BLaER1 (cell line): ENCODE measurements around the gene LPCAT3.
A peak's percentile ranks its signal among the peaks of the same experiment; 100 is the strongest.

Experiments
- H3K27ac ChIP-seq: shearing (Covaris generic); formaldehyde crosslinking; 2 replicates; pipeline ENCODE4 v1.8.1; 2022
- H3K27me3 ChIP-seq: shearing (Covaris generic); formaldehyde crosslinking; 2 replicates; pipeline ENCODE4 v1.8.1; 2022
- H3K36me3 ChIP-seq: shearing (Covaris generic); formaldehyde crosslinking; 2 replicates; pipeline ENCODE4 v1.8.1; 2022
- H3K4me1 ChIP-seq: shearing (Covaris generic); formaldehyde crosslinking; 2 replicates; pipeline ENCODE4 v1.8.1; 2022
- H3K4me2 ChIP-seq: shearing (Covaris generic); formaldehyde crosslinking; 2 replicates; pipeline ENCODE4 v1.8.1; 2022
- H3K4me3 ChIP-seq: shearing (Covaris generic); formaldehyde crosslinking; 2 replicates; pipeline ENCODE4 v1.8.1; 2022
- H3K9ac ChIP-seq: shearing (Covaris generic); formaldehyde crosslinking; 2 replicates; pipeline ENCODE4 v1.8.1; 2022
- H3K9me3 ChIP-seq: shearing (Covaris generic); formaldehyde crosslinking; 2 replicates; pipeline ENCODE4 v1.8.1; 2022
- H4K20me1 ChIP-seq: shearing (Covaris generic); formaldehyde crosslinking; 2 replicates; pipeline ENCODE4 v1.8.1; 2022
- Cebpa-rat ChIP-seq: shearing (Covaris generic); IDR thresholded peaks from 2 replicates; pipeline ENCODE4 v1.8.1; 2022

Gene LPCAT3, protein sequence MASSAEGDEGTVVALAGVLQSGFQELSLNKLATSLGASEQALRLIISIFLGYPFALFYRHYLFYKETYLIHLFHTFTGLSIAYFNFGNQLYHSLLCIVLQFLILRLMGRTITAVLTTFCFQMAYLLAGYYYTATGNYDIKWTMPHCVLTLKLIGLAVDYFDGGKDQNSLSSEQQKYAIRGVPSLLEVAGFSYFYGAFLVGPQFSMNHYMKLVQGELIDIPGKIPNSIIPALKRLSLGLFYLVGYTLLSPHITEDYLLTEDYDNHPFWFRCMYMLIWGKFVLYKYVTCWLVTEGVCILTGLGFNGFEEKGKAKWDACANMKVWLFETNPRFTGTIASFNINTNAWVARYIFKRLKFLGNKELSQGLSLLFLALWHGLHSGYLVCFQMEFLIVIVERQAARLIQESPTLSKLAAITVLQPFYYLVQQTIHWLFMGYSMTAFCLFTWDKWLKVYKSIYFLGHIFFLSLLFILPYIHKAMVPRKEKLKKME

DNA sequence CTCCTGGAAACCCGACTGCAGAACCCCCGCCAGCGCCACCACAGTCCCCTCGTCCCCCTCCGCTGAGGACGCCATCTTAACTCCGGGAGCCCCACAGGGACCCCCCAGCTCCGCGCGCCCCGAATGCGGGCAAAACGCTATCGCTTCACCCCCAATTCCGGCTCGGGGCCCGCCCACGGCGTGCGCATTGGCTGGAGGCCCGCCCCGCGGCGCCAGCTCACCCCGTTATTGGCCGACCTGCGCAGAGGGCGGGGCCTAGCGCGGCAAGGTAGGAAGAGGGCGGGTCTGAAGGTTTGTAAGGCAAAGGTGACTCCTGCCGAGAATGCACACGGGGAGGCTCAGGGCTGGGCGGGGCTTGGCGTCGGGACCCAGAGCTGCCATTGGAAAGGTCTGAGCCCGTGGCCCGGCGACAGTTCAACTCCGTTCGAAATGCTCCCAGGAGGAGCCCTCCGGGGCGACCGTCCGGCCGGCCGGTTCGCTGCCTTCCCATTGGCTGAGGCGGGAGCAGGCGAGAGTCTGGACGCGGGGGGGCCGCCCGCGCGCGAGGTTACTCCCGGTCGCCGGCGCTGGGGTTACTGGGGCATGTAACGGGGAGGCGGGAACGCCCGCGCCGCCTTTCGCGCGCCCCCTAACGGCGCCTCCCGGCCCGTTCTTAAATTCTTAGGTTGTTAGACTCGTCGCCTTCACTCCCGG is at the start of gene LPCAT3:
Gene LPCAT3, minus strand, starts transcription at position 127 of the 693 bp plus-strand sequence. Its CDS starts 52 bp downstream, at position 75.
- Histone ChIP-seq H3K36me3 (peaks cover 22% of the 10 kb centered on the region), H3K4me1 (peaks cover 40% of the 10 kb centered on the region), H3K9ac (peak within 1 kb of the TSS; percentile 84), H3K4me3 (peak within 1 kb of the TSS; percentile 77), H3K9me3 (no peaks in the 10 kb centered on the region), H3K27me3 (no peaks in the 10 kb centered on the region), H3K27ac (peak within 1 kb of the TSS; percentile 84), H3K4me2 (peak within 1 kb of the TSS; percentile 94), H4K20me1 (peaks cover 32% of the 10 kb centered on the region)
- TF ChIP-seq Cebpa-rat: no peak

DNA sequence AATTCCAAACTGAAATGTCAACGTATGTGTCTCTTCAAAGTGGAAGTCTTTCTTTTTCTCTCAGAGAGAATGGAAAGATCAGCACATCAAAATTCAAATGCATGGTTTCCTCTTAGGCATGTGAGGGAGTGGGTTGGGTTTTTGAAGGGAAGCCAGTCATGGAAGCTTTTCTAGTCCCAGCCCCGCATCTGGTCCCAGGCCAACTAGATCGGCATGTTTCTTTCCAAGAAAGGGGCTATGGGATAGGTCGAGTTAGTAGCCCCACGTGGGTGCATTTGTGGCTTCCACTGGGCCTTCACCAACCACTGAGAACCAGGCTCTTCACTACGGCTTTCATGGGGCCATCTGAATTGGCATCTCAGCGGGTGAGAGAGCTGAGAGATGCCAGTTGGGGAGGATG is 48.8 kb upstream of the LPCAT3 start:
- no peaks in the 10 kb centered on the region for H3K36me3 ChIP-seq
- H4K20me1 ChIP-seq: no peaks in the 10 kb centered on the region
- H3K27ac ChIP-seq: no peak overlapping the region
- peaks cover 10% of the 10 kb centered on the region for H3K4me1 ChIP-seq
- no peaks in the 10 kb centered on the region for H3K27me3 ChIP-seq
- no peak overlapping the region for H3K9ac ChIP-seq
- no peak overlapping the region for H3K4me3 ChIP-seq
- no peak for TF ChIP-seq Cebpa-rat
- no peak overlapping the region for H3K4me2 ChIP-seq
- no peaks in the 10 kb centered on the region for H3K9me3 ChIP-seq

DNA sequence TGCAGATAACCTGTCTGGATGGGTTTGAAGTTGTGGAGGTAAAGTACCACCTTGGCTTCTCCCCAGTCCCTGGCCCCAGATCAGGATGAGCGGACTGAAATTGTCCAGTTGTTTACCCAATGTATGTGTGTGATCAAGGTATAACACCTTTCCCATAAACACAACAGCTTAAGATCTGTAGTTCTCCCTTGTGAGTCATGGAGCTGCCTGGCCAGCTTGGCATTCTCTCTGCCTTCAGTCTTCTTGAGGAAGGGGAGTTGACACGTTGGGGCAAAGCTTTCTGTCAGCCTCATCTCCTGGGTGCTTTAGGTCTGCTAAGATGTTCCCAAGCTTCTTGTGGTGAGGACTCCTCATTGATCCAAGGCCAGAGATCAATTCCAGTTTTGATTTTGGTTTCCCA is 48.3 kb upstream of the LPCAT3 start:
- no peaks in the 10 kb centered on the region for H3K27me3 ChIP-seq
- no peak overlapping the region for H3K4me3 ChIP-seq

DNA sequence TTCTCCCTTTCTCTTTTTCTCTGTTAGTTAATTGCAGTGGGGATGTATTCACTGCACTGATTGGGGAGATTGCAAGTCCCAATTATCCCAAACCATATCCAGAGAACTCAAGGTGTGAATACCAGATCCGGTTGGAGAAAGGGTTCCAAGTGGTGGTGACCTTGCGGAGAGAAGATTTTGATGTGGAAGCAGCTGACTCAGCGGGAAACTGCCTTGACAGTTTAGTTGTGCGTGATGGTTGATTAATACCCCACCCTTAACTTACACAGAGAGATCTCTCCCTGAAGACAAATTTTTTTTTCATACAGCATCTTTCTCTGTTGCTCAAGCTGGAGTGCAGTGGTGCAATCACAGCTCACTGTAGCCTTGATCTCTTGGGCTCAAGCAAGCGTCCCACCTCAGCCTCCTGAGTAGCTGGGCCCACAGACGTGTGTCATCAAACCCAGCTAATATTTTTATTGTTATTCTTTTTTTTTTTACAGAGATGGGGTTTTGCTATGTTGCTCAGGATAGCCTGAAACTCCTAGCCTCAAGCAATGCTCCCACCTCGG is 46.9 kb upstream of the LPCAT3 start:
- no peak for TF ChIP-seq Cebpa-rat
- Histone ChIP-seq H3K36me3 (no peaks in the 10 kb centered on the region), H3K4me3 (no peak overlapping the region), H3K27ac (no peak overlapping the region), H3K4me2 (peak overlapping the region; percentile 42), H3K9ac (no peak overlapping the region), H3K9me3 (no peaks in the 10 kb centered on the region), H4K20me1 (no peaks in the 10 kb centered on the region), H3K4me1 (peaks cover 10% of the 10 kb centered on the region), H3K27me3 (no peaks in the 10 kb centered on the region)

More for the DNA sequence above, 48.3 kb upstream of the LPCAT3 start:
- Histone ChIP-seq H3K4me2 (no peak overlapping the region), H3K9me3 (no peaks in the 10 kb centered on the region), H3K4me1 (peaks cover 10% of the 10 kb centered on the region), H3K9ac (no peak overlapping the region), H3K27ac (no peak overlapping the region), H3K36me3 (no peaks in the 10 kb centered on the region), H4K20me1 (no peaks in the 10 kb centered on the region)
- no peak for TF ChIP-seq Cebpa-rat

DNA sequence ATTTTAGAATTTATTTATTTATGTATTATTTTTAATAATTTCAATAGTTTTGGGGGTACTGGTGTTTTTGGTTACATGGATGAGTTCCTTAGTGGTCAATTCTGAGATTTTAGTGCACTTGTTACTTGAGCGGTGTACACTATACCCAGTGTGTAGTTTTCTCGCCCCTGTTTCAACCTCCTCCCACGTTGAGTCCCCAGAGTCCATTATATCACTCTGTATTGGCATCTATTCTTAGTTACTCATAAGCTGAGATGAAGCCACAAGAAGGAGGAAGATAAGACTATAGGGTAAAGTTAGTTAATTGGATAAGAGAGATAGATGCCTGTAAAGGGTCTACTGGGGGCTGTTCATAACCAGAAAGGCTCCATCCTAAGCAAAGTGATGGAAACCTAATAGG is 46.2 kb upstream of the LPCAT3 start:
- Histone ChIP-seq H3K27me3 (no peaks in the 10 kb centered on the region), H4K20me1 (no peaks in the 10 kb centered on the region), H3K27ac (no peak overlapping the region), H3K36me3 (no peaks in the 10 kb centered on the region), H3K9me3 (no peaks in the 10 kb centered on the region), H3K4me3 (no peak overlapping the region), H3K4me2 (peak overlapping the region; percentile 42), H3K4me1 (peaks cover 10% of the 10 kb centered on the region), H3K9ac (no peak overlapping the region)
- TF ChIP-seq Cebpa-rat: no peak

DNA sequence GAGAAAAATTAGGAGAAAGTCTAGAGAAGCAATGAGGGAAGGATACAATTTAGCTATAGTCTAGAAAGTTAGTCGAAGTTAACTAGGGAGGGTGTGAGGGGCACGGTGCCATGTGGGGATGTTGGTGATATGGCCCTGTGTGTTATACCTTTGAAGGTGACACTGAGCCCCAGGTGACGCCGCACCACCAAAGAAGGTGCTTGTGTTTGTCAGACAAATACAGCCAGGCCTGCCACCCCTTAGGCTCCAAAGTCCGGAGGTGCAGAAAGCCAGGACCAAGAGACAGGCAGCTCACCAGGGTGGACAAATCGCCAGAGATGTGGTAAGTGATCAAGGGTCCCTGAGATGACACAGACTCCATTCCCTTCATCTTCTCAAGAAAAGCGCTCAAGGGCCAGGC is 43.3 kb upstream of the LPCAT3 start:
- Histone ChIP-seq H4K20me1 (no peaks in the 10 kb centered on the region), H3K36me3 (no peaks in the 10 kb centered on the region), H3K27ac (no peak overlapping the region), H3K27me3 (no peaks in the 10 kb centered on the region), H3K9me3 (no peaks in the 10 kb centered on the region), H3K4me2 (no peak overlapping the region), H3K4me1 (peaks cover 10% of the 10 kb centered on the region), H3K4me3 (no peak overlapping the region), H3K9ac (no peak overlapping the region)
- TF ChIP-seq Cebpa-rat: no peak

DNA sequence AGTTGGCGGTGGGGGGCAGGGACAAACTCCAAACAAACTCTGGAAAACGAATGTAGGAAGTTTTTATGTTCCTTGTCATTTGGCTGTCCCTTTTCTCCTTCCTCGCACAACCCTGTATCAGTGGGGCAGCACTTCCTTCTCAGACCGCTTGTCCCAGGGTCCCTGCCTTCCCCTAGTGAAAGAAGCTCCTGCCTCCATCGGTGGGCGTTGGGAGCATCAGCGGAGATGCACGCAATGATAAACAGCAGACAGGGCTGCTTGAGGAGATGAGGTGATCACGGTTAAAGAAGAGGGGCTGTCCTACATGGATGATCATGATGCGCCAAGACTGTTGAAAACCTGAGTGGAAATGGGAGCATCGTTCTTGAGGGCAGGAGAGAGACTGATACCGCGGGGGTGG is 42.9 kb upstream of the LPCAT3 start:
- no peak overlapping the region for H3K27ac ChIP-seq
- H3K4me1 ChIP-seq: peaks cover 10% of the 10 kb centered on the region
- no peaks in the 10 kb centered on the region for H3K36me3 ChIP-seq
- H3K9me3 ChIP-seq: no peaks in the 10 kb centered on the region
- no peak overlapping the region for H3K4me3 ChIP-seq
- TF ChIP-seq Cebpa-rat: no peak
- no peak overlapping the region for H3K9ac ChIP-seq
- H3K27me3 ChIP-seq: no peaks in the 10 kb centered on the region
- H3K4me2 ChIP-seq: no peak overlapping the region
- no peaks in the 10 kb centered on the region for H4K20me1 ChIP-seq

DNA sequence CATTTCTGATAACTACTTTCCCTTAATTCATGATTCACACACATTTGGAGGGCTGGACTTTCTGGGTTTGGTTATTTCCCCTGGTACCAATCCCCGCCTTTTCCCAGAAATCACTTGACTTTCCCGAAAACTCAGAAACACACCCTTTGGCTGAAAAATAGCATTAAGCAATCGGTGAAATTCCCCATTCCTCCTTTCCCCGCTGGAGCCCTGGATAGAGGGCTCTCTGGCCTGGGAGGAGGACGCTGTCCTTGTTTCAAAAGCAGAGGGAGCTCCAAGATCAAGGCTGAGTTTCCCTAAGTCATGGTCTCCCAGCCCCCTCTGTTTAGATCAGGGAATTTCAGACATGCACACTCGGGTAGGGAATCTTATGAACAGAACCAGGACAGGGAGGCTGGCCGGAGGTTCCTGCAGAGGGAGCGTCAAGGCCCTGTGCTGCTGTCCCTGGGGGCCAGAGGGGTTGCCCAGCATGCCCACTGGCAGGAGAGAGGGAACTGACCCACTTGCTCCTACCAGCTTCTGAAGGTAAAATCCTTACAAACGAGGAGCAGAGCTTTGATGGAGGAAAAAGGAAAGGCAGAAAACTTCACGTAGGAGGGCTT is 42.2 kb upstream of the LPCAT3 start, which contains the start of gene C1S:
Gene C1S, plus strand, starts transcription at position 366 of the 602 bp plus-strand sequence. CDS start 1,195 bp downstream, outside the sequence.
- Histone ChIP-seq H3K27me3 (no peaks in the 10 kb centered on the region), H3K4me1 (peaks cover 10% of the 10 kb centered on the region), H3K9ac (no peak within 1 kb of the TSS), H3K4me3 (no peak within 1 kb of the TSS), H3K9me3 (no peaks in the 10 kb centered on the region), H3K36me3 (no peaks in the 10 kb centered on the region), H4K20me1 (no peaks in the 10 kb centered on the region), H3K27ac (no peak within 1 kb of the TSS), H3K4me2 (no peak within 1 kb of the TSS)
- no peak for TF ChIP-seq Cebpa-rat

DNA sequence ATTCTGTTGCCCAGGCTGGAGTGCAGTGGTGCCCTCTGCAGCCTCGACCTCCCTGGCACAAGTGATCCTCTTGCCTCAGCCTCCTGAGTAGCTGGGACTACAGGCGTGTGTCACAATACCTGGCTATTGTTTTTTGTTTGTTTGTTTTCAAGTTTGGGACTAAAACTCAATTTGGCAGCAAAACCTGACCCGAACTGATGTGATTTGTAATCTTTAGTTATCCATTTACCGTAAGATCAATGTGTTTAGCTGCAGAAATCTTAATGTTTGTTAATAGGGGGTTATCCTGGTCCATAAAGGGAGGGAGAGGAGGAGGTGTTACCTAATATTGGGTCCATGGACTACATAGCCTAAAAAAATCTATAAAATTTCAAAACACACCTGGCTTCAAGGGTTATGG is 41.5 kb upstream of the LPCAT3 start:
- no peak overlapping the region for H3K4me3 ChIP-seq
- no peak overlapping the region for H3K4me2 ChIP-seq
- no peaks in the 10 kb centered on the region for H4K20me1 ChIP-seq
- TF ChIP-seq Cebpa-rat: no peak
- peaks cover 7% of the 10 kb centered on the region for H3K4me1 ChIP-seq
- H3K9me3 ChIP-seq: no peaks in the 10 kb centered on the region
- H3K27me3 ChIP-seq: no peaks in the 10 kb centered on the region
- H3K9ac ChIP-seq: no peak overlapping the region
- no peak overlapping the region for H3K27ac ChIP-seq
- H3K36me3 ChIP-seq: no peaks in the 10 kb centered on the region
